Measurements from ENCODE around the gene ALG9. TPM values are rescaled to one million over a fixed set of nuclear protein-coding genes. Genes with fewer than 3 reads are reported as not detected.

Gene ALG9
- polyA plus RNA-seq, 1 donor from 2014 or later, result 92.1 TPM

DNA sequence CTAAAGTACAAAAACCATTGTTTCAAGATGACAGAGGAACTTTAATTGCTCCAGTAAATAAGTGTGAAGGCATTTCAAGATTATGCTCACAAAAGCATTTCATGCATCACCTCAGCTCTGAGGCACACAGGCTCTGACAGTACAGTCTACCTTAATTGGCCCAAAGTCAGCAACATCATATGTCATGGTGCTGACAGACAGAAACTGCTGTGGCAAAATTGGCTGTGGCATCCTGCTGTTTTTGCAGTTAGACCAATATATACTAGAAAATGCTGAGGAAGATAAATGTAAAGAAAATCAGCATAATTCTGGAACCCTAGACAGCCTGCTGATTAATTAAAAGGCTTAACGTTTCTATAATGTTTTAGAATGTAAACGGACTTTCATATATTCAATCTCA is 70.2 kb downstream of the ALG9 start:
- Histone ChIP-seq H3F3A (ENCODE audit: insufficient read depth, low read length, poor library complexity, severe bottlenecking) (no peaks in the 10 kb centered on the region), H4K20me1 (ENCODE audit: insufficient read depth) (no peaks in the 10 kb centered on the region), H2AFZ (ENCODE audit: low read depth, low read length) (no peak overlapping the region), H3K27ac (ENCODE audit: low read length) (peak overlapping the region; percentile 71), H3K36me3 (ENCODE audit: insufficient read depth, low read length) (peaks cover 9% of the 10 kb centered on the region), H3K4me2 (ENCODE audit: low read length) (peak overlapping the region; percentile 31), H3K9ac (ENCODE audit: low read length) (no peak overlapping the region), H3K9me2 (ENCODE audit: insufficient read depth, low read length) (no peaks in the 10 kb centered on the region), H3K4me3 (ENCODE audit: low read length) (peak overlapping the region; percentile 8), H3K79me2 (replicated peaks; ENCODE audit: insufficient read depth, low read length) (no peaks in the 10 kb centered on the region), H3K27me3 (ENCODE audit: insufficient read depth, low read depth, low read length) (no peaks in the 10 kb centered on the region), H3K9me3 (ENCODE audit: low read length) (no peaks in the 10 kb centered on the region)
- TF ChIP-seq POLR2AphosphoS5 (IDR thresholded peaks at IDR 0.05), result peak; percentile 64
- TF ChIP-seq EP300 (conservative IDR thresholded peaks at IDR 0.05; ENCODE audit: poor library complexity, severe bottlenecking), result peak; percentile 84
- TF ChIP-seq, protein P1, sequence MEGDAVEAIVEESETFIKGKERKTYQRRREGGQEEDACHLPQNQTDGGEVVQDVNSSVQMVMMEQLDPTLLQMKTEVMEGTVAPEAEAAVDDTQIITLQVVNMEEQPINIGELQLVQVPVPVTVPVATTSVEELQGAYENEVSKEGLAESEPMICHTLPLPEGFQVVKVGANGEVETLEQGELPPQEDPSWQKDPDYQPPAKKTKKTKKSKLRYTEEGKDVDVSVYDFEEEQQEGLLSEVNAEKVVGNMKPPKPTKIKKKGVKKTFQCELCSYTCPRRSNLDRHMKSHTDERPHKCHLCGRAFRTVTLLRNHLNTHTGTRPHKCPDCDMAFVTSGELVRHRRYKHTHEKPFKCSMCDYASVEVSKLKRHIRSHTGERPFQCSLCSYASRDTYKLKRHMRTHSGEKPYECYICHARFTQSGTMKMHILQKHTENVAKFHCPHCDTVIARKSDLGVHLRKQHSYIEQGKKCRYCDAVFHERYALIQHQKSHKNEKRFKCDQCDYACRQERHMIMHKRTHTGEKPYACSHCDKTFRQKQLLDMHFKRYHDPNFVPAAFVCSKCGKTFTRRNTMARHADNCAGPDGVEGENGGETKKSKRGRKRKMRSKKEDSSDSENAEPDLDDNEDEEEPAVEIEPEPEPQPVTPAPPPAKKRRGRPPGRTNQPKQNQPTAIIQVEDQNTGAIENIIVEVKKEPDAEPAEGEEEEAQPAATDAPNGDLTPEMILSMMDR (IDR thresholded peaks at IDR 0.05; ENCODE audit: poor library complexity, severe bottlenecking), result no peak

DNA sequence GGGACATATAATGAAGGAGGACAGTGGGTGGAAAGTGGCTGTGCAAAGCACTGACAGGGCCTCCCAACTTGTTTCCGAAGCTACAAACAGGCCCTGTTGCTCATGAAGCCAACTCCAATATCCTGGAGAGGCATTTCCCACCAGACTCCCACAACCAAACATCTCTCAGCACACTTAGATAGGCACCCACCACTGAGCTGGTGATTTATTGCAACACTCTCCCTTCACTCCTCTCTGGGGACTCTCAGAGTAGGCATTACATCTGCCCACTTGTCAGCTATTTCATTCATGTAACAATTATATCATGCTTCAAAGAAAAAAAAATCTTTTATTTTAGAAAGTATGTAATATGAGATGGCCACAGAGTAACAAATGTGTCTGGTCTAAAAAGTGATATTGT is 73.1 kb downstream of the ALG9 start:
- TF ChIP-seq, protein P2, sequence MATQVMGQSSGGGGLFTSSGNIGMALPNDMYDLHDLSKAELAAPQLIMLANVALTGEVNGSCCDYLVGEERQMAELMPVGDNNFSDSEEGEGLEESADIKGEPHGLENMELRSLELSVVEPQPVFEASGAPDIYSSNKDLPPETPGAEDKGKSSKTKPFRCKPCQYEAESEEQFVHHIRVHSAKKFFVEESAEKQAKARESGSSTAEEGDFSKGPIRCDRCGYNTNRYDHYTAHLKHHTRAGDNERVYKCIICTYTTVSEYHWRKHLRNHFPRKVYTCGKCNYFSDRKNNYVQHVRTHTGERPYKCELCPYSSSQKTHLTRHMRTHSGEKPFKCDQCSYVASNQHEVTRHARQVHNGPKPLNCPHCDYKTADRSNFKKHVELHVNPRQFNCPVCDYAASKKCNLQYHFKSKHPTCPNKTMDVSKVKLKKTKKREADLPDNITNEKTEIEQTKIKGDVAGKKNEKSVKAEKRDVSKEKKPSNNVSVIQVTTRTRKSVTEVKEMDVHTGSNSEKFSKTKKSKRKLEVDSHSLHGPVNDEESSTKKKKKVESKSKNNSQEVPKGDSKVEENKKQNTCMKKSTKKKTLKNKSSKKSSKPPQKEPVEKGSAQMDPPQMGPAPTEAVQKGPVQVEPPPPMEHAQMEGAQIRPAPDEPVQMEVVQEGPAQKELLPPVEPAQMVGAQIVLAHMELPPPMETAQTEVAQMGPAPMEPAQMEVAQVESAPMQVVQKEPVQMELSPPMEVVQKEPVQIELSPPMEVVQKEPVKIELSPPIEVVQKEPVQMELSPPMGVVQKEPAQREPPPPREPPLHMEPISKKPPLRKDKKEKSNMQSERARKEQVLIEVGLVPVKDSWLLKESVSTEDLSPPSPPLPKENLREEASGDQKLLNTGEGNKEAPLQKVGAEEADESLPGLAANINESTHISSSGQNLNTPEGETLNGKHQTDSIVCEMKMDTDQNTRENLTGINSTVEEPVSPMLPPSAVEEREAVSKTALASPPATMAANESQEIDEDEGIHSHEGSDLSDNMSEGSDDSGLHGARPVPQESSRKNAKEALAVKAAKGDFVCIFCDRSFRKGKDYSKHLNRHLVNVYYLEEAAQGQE (IDR thresholded peaks at IDR 0.05; ENCODE audit: borderline replicate concordance), result no peak
- no peak for TF ChIP-seq SMC3 (conservative IDR thresholded peaks at IDR 0.05; ENCODE audit: poor library complexity)
- TF ChIP-seq, protein P1 (IDR thresholded peaks at IDR 0.05; ENCODE audit: poor library complexity, severe bottlenecking), result no peak
- TF ChIP-seq EZH2 (IDR thresholded peaks at IDR 0.05; ENCODE audit: borderline replicate concordance, insufficient read depth, low read length, poor library complexity, severe bottlenecking), result no peak
- no peak for TF ChIP-seq POLR2AphosphoS5 (IDR thresholded peaks at IDR 0.05)
- TF ChIP-seq RAD21 (conservative IDR thresholded peaks at IDR 0.05), result no peak
- no peak for TF ChIP-seq TAF1 (IDR thresholded peaks at IDR 0.05; ENCODE audit: low read depth)
- TF ChIP-seq MXI1 (conservative IDR thresholded peaks at IDR 0.05; ENCODE audit: poor library complexity, severe bottlenecking), result no peak
- no peak for TF ChIP-seq EP300 (conservative IDR thresholded peaks at IDR 0.05; ENCODE audit: poor library complexity, severe bottlenecking)

More for the DNA sequence above, 73.1 kb downstream of the ALG9 start:
- no peaks in the 10 kb centered on the region for H3K27me3 ChIP-seq (ENCODE audit: insufficient read depth, low read depth, low read length)
- H2AFZ ChIP-seq (ENCODE audit: low read depth, low read length), result no peak overlapping the region
- peaks cover 9% of the 10 kb centered on the region for H3K36me3 ChIP-seq (ENCODE audit: insufficient read depth, low read length)
- H3K9me2 ChIP-seq (ENCODE audit: insufficient read depth, low read length), result no peaks in the 10 kb centered on the region
- no peak overlapping the region for H3K4me3 ChIP-seq (ENCODE audit: low read length)
- no peak overlapping the region for H3K9ac ChIP-seq (ENCODE audit: low read length)
- H3K9me3 ChIP-seq (ENCODE audit: low read length), result no peaks in the 10 kb centered on the region
- no peaks in the 10 kb centered on the region for H4K20me1 ChIP-seq (ENCODE audit: insufficient read depth)
- H3F3A ChIP-seq (ENCODE audit: insufficient read depth, low read length, poor library complexity, severe bottlenecking), result no peaks in the 10 kb centered on the region
- H3K27ac ChIP-seq (ENCODE audit: low read length), result no peak overlapping the region
- no peak overlapping the region for H3K4me2 ChIP-seq (ENCODE audit: low read length)
- H3K79me2 ChIP-seq (replicated peaks; ENCODE audit: insufficient read depth, low read length), result no peaks in the 10 kb centered on the region

All from neural cell (in vitro differentiated cells).